A673 (cell line): ENCODE measurements around the gene SHISA5.

Source experiments
- CTCF ChIP-seq: fragments of 300-800, 200-600 bp; sonication (generic); conservative IDR thresholded peaks from 2 replicates; pipeline ENCODE4 v1.5.1; 2017; ENCODE audit warnings: low read depth, mild to moderate bottlenecking, antibody characterized with exemption, low read length, moderate library complexity, mixed read lengths
- EZH2 ChIP-seq: fragments of 200-600 bp; sonication (generic); IDR thresholded peaks from 2 replicates; pipeline ENCODE4 v1.6.1; 2017; ENCODE audit warnings: borderline replicate concordance, low read depth, mild to moderate bottlenecking, mixed read lengths, antibody characterized with exemption, low read length; ENCODE audit not compliant: poor library complexity, severe bottlenecking

GRCh38 chr3:48439820-48440589 is 64.0 kb downstream of the SHISA5 start, which contains the start of the genes CCDC51 and TMA7:
- TF ChIP-seq CTCF (no peak), EZH2 (no peak)
